ENCODE data around the gene ELMOD3. TPM values are rescaled to one million over a fixed set of nuclear protein-coding genes. Genes with fewer than 3 reads are reported as not detected.
"Not testable (repeated sequence)": the region's sequence is repeated elsewhere in the genome, so short reads cannot be mapped to it uniquely, and the experiment has no call there.

The ELMOD3 gene
- total RNA-seq, 1 experiment from 2014 or later, result 15.8 TPM

GRCh38 chr2:85327822-85328617 is 26.5 kb upstream of the ELMOD3 start, which contains the start of gene TGOLN2:
TGOLN2 (minus strand) TSS chr2:85327989; CDS start chr2:85327962, 27 bp downstream.
- peak; percentile 88 for DNase-seq (ENCODE audit: extremely low read depth, low read depth)

GRCh38 chr2:85329181-85329651 is 25.4 kb upstream of the ELMOD3 start:
- no peak for DNase-seq (ENCODE audit: extremely low read depth, low read depth)

- DNase-seq (ENCODE audit: extremely low read depth, low read depth), result not testable (repeated sequence)
Observed at GRCh38 chr2:85329701-85330100, 24.9 kb upstream of the ELMOD3 start.

- DNase-seq (ENCODE audit: extremely low read depth, low read depth), result no peak
Observed at GRCh38 chr2:85330839-85331636, 23.5 kb upstream of the ELMOD3 start.

- DNase-seq (ENCODE audit: extremely low read depth, low read depth), result not testable (repeated sequence)
Observed at GRCh38 chr2:85333877-85334276, 20.7 kb upstream of the ELMOD3 start.

GRCh38 chr2:85334928-85335327 is 19.6 kb upstream of the ELMOD3 start:
- no peak for DNase-seq (ENCODE audit: extremely low read depth, low read depth)

GRCh38 chr2:85340034-85340892 is 14.3 kb upstream of the ELMOD3 start:
- no peak for DNase-seq (ENCODE audit: extremely low read depth, low read depth)

- no peak for DNase-seq (ENCODE audit: extremely low read depth, low read depth)
Observed at GRCh38 chr2:85341269-85342029, 13.1 kb upstream of the ELMOD3 start.

- DNase-seq (ENCODE audit: extremely low read depth, low read depth), result no peak
Observed at GRCh38 chr2:85342156-85342555, 12.4 kb upstream of the ELMOD3 start.

- DNase-seq (ENCODE audit: extremely low read depth, low read depth), result not testable (repeated sequence)
Observed at GRCh38 chr2:85343207-85343895, 11.2 kb upstream of the ELMOD3 start.

GRCh38 chr2:85344356-85344954 is 10.1 kb upstream of the ELMOD3 start:
- no peak for DNase-seq (ENCODE audit: extremely low read depth, low read depth)

- DNase-seq (ENCODE audit: extremely low read depth, low read depth), result no peak
Observed at GRCh38 chr2:85347599-85347998, 7.0 kb upstream of the ELMOD3 start.

GRCh38 chr2:85353876-85354285 is 688 bp upstream of the ELMOD3 start:
- no peak for DNase-seq (ENCODE audit: extremely low read depth, low read depth)

GRCh38 chr2:85355073-85355410 is 473 bp downstream of the ELMOD3 start:
- DNase-seq (ENCODE audit: extremely low read depth, low read depth), result no peak

- no peak for DNase-seq (ENCODE audit: extremely low read depth, low read depth)
Observed at GRCh38 chr2:85355521-85355920, 952 bp downstream of the ELMOD3 start.

- no peak for DNase-seq (ENCODE audit: extremely low read depth, low read depth)
Observed at GRCh38 chr2:85356186-85356585, 1.6 kb downstream of the ELMOD3 start.

GRCh38 chr2:85357736-85358135 is 3.2 kb downstream of the ELMOD3 start:
- no peak for DNase-seq (ENCODE audit: extremely low read depth, low read depth)

- not testable (repeated sequence) for DNase-seq (ENCODE audit: extremely low read depth, low read depth)
Observed at GRCh38 chr2:85362653-85363387, 8.3 kb downstream of the ELMOD3 start.

All from NCI-H460 (cell line).